ENCODE data around the gene ORMDL2. TPM values are rescaled to one million over a fixed set of nuclear protein-coding genes. Genes with fewer than 3 reads are reported as not detected.

The ORMDL2 gene
- total and polyA plus RNA-seq, 10 of the 15 experiments (the other 5 are each of a cell fraction or from before 2014, with no cell fraction given), result 15.0 to 135 (median 33.9) TPM

GRCh38 chr12:55806982-55807381, 10.9 kb upstream of the ORMDL2 start:
- CTCF ChIA-PET, result interaction anchor here (1.6 kb wide), 1 partner anchor 10 kb away, joined by 5 read pairs; no protein-coding TSS in a partner anchor
- no peak overlapping the region for H3K4me2 ChIP-seq (ENCODE audit: control insufficient read depth, insufficient read depth)
- FAIRE-seq (no peak), ATAC-seq (no peak), DNase-seq (ENCODE audit: low read depth, low spot score) (no peak)
- SMC1A ChIA-PET (ENCODE audit: uncharacterized antibody, unreplicated experiment), result no interaction called here
- POLR2A ChIA-PET, result interaction anchor here (0.5 to 1.1 kb wide), 3 partner anchors 12 to 22 kb away, joined by 3 to 4 read pairs (median 3); no protein-coding TSS in a partner anchor
- no peak overlapping the region for H3K27ac ChIP-seq (ENCODE audit: control insufficient read depth, insufficient read depth)
- RAD21 ChIA-PET (ENCODE audit: unreplicated experiment), result interaction anchor here (2.0 kb wide), 1 partner anchor 68 kb away, joined by 5 read pairs; no protein-coding TSS in a partner anchor
- 98% methylated on average over 8 of the region's 8 CpGs for WGBS (ENCODE audit: insufficient coverage, insufficient replicate concordance, low lambda C conversion rate, missing lambda C conversion rate)
- peaks cover 1 to 8% of the 10 kb centered on the region in 2 experiments for H3K36me3 ChIP-seq (ENCODE audit: control insufficient read depth in 2 of 2, insufficient read depth in 2 of 2, low read length in 1 of 2)
- H3K9ac ChIP-seq (ENCODE audit: control insufficient read depth, insufficient read depth, low read length), result no peak overlapping the region
- in situ Hi-C loops (cut with MboI) (no loop called here), intact Hi-C loops (cut with micrococcal nuclease; ENCODE audit: unreplicated experiment) (no loop called here)
- no peak overlapping the region for H2AFZ ChIP-seq (ENCODE audit: control insufficient read depth, low read depth, low read length)
- no peaks in the 10 kb centered on the region for H3K4me1 ChIP-seq (ENCODE audit: control insufficient read depth, insufficient read depth, low read length)
- BruUV-seq (replicated peaks), result no TSS peak
- no peaks in the 10 kb centered on the region for H3K9me3 ChIP-seq (replicated peaks; ENCODE audit: control insufficient read depth, insufficient read depth, low read length)
- peaks cover 52% of the 10 kb centered on the region for H3K79me2 ChIP-seq (ENCODE audit: control insufficient read depth, insufficient read depth, low read length)
- H4K20me1 ChIP-seq (ENCODE audit: control insufficient read depth, insufficient read depth), result peaks cover 4% of the 10 kb centered on the region; the same call in 1 of the 2 replicates
- H3K4me3 ChIP-seq, result no peak overlapping the region
- H3K27me3 ChIP-seq (replicated peaks in 1 of 2; ENCODE audit: control insufficient read depth in 2 of 2, insufficient read depth in 2 of 2, low read length in 1 of 2), result no peaks in the 10 kb centered on the region
- TF ChIP-seq HDGF (IDR thresholded peaks at IDR 0.05) (no peak), FOXM1 (IDR thresholded peaks at IDR 0.05; ENCODE audit: low read depth, low read length) (no peak), SIN3A (IDR thresholded peaks at IDR 0.05; ENCODE audit: low read depth, low read length) (no peak), IRF5 (IDR thresholded peaks at IDR 0.05; ENCODE audit: borderline replicate concordance) (no peak), REST (IDR thresholded peaks at IDR 0.05; ENCODE audit: low read depth, low read length) (no peak), BCL3 (IDR thresholded peaks at IDR 0.05; ENCODE audit: borderline replicate concordance, insufficient read depth, low read depth, low read length, poor library complexity, severe bottlenecking) (no peak), EED (IDR thresholded peaks at IDR 0.05; ENCODE audit: low read depth) (no peak), ZNF274 (IDR thresholded peaks at IDR 0.05; ENCODE audit: insufficient read depth, insufficient read length) (no peak), ZNF24 (IDR thresholded peaks at IDR 0.05) (no peak), MXI1 (IDR thresholded peaks at IDR 0.05; ENCODE audit: low read depth, low read length) (no peak), MAX (IDR thresholded peaks at IDR 0.05; ENCODE audit: low read depth, low read length) (no peak), TCF7 (IDR thresholded peaks at IDR 0.05; ENCODE audit: borderline replicate concordance) (no peak), JUND (IDR thresholded peaks at IDR 0.05; ENCODE audit: low read depth, low read length) (no peak), SIX5 (IDR thresholded peaks at IDR 0.05; ENCODE audit: low read depth, low read length, severe bottlenecking) (no peak), NFIC (IDR thresholded peaks at IDR 0.05; ENCODE audit: low read depth, low read length) (no peak), SMARCA5 (IDR thresholded peaks at IDR 0.05) (no peak), ATF3 (IDR thresholded peaks at IDR 0.05; ENCODE audit: borderline replicate concordance, extremely low read depth, low read depth, low read length) (no peak), RUNX3 (IDR thresholded peaks at IDR 0.05; ENCODE audit: low read length) (no peak)

All from GM12878 (cell line).